Measurements from ENCODE around the gene SLC47A1.
A peak's percentile ranks its signal among the peaks of the same experiment; 100 is the strongest.
"Not testable (repeated sequence)": the region's sequence is repeated elsewhere in the genome, so short reads cannot be mapped to it uniquely, and the experiment has no call there.

Gene SLC47A1, protein sequence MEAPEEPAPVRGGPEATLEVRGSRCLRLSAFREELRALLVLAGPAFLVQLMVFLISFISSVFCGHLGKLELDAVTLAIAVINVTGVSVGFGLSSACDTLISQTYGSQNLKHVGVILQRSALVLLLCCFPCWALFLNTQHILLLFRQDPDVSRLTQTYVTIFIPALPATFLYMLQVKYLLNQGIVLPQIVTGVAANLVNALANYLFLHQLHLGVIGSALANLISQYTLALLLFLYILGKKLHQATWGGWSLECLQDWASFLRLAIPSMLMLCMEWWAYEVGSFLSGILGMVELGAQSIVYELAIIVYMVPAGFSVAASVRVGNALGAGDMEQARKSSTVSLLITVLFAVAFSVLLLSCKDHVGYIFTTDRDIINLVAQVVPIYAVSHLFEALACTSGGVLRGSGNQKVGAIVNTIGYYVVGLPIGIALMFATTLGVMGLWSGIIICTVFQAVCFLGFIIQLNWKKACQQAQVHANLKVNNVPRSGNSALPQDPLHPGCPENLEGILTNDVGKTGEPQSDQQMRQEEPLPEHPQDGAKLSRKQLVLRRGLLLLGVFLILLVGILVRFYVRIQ

DNA sequence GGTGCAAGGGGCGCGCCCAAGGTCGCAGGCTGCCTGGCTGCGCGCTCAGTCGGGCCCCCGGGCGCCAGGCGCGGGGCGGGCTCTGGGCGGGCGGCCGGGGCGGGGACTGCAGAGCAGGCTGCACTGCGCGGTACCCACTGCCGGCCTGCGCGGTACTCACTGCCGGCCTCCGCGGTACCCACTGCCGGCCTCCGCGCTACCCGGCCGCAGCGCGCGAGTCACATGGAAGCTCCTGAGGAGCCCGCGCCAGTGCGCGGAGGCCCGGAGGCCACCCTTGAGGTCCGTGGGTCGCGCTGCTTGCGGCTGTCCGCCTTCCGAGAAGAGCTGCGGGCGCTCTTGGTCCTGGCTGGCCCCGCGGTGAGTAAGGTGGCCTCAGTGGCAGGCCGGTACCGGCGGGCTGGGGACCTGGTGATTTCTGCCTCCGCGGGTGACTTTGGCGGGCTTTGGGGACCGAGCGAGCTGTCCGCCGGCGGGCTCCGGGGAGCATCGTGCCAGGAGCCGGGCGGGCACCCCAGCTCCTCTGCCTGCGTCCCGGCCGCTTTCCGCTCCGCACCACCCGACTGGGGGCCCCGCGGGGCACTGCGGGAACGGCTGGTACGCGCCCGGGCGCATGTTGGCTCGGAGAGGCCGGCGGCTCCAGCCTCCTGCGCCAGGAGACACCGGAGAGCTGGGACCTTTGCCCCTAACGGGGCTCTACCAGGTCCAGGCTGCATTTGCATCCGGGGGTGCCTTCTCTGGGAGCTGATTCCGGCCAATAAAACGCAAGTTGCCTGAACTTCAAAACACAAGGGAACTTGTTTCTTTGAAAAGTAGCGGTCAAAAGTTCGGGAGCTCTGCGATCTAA, at the start of gene SLC47A1:
TSS of gene SLC47A1 (plus strand) at position 137 of the 844 bp plus-strand sequence. CDS start at position 223, 86 bp downstream.
- DNase-seq: peak in 1 of 6 experiments; percentile 13

DNA sequence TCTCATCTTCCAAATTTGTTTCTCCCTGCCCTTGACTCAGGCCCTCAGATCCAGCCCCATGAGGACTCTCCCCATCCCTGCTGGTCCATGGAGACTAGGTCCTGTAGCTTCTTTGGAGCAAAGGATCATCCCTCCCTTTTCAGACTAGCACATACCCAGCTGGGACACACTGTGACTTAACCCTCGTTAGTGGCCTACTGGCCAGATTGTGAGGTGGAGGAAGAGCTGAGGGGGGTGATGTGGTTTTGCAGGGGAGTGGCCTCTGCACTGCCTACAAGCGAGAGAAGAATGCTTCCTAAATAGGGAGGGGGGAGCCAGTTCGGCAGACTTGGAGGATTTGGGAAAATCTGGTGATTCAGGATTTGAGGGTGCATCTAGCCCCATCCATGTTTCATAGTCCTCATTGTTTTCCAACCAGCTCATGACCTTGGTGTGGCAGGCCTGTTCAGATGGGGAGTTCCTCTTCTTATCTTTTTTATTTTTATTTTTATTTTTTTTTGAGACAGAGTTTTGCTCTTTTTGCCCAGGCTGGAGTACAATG, 47.8 kb upstream of the SLC47A1 start:
- DNase-seq: no peak

DNA sequence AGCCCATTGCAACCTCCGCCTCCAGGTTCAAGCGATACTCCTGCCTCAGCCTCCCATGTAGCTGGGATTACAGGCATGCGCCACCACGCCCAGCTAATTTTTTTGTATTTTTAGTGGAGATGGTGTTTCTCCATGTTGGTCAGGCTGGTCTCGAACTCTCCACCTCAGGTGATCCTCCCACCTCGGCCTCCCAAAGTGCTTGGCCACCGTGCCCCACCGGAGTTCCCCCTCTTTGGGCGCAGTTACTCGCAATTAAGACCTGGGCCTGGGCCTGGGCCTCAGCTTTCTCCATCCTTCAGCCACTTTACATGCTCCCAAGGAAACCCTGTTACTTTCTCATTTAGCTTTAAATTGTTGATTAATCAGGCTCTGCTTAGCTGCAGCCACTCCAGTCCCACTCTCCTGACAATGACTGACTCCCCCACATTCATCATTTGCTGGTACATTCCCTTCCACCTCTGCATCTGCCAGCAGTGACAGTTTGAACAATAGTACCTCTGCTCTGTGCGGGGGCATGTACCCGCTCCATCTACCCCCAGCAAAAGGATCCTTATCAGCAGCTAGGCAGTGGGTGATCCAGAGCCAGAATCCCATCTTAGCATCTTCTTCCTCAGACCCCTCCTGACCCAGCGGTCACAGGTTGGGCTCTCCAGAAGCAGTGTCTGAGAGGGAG, 47.2 kb upstream of the SLC47A1 start:
- DNase-seq: no peak

DNA sequence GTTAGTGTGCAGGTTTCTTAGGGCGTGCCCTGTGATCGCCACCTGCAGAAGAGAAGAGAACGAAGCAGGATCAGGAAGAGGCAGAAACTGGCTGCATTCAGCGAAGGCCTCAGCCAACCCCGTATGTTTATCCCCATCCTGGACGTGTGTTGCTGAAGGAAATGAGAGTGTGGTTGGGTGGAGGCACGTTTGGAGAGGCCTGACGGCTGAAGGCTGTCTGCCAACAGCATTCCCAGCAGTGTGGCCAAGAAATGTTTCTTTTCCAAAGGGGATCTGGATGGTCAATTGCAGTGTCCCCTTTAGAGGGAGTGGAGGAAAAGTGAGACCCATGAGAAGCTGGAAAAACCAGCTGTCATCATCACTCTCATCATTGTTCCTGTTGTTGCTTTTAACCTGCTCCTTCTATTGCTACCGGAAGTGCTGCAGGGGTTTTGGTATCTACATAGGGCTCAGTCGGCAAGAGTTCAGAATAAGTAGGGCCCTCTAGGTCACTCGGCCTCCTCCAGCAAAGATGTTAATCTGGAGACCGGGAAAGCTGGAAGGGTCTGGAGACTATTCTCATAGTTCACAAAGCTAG, 46.5 kb upstream of the SLC47A1 start:
- DNase-seq: no peak

DNA sequence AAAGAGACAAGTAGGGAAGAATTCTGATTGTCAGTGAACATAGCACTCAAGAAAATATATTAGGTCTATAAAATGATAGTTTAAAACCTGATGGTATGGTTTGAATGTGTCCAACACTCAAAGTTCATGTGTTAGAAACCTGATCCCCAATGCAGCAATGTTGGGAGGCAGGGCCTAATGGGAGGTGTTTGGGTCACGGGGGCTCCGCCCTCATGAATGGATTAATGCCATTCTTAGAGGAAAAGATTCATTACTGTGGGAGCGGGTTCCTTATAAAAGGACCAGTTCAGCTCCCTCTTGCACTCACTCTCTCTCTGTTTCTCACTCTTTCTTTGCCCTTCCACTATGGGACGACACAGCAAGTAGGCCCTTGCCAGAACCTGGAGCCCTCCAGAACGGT, 41.5 kb upstream of the SLC47A1 start:
- no peak for DNase-seq

DNA sequence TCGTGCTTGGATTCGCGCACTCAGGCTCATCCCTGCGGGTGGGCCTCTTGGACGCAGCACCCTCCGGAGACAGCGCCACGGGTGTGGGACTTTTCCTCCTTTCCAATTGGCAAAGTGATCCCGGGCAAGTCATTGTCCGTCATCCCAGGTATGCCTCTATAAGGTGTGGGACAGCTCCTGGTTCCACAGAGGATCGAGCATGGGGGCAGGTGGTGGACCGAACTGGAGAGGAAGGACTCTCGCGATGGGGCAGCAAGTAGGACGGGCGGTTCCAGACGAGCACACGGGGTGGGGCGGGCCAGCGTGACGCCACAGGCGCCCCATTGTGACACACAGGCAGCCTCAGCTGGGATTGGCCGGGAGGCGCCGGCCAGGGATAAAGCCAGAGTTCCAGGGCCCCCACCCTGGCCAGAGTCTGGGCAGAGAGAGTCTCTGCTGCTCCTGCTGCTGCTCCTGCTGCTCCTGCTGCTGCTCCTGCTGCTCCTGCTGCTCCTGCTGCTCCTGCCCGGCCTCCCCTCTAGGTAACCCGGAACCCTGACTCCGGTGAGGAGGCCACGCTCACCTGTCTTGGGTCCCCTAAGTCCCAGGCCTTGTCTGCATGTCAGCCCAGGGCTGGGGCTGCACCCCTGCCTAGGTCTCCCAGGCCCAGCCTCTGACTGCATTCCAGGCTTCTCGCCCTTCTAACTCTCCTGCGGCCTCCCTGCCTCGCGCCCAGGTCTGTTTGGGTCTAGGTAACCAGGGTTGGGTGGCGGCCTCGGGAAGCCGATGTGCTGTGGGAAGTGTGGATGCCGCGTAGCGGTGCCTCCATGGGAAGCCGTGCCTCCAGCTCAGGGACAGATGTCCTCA, 38.5 kb upstream of the SLC47A1 start:
- no peak for DNase-seq

DNA sequence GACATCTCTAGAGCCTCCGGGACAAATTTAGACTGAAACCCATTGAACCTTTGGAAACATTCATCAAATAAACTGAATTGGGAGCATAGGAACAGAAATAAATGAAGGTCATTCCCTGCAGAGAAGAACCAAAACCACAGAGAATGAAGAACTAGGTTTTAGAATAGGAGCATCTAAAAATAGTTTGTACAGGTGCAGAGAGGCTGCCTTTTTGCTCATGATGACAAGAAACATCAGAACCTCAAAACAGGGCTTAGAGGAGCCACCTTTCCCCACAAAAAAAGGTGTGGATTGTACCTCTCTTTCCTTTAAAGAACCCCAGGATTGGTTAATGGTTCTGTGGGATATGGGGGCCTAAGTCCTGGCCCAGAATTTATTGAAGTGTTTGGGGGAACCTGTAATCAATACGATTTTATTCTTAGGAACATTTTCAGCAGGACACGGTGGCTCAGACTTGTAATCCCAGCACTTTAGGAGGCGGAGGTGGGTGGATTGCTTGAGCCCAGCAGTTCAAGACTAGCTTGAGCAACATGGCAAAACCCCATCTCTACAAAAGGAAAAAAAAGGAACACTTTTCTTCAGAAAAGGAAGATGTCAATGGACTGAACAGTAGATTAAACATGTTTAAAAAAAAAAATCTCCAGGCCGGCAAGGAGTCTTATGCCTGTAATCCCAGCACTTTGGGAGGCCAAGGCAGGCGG, 37.7 kb upstream of the SLC47A1 start:
- DNase-seq: no peak

DNA sequence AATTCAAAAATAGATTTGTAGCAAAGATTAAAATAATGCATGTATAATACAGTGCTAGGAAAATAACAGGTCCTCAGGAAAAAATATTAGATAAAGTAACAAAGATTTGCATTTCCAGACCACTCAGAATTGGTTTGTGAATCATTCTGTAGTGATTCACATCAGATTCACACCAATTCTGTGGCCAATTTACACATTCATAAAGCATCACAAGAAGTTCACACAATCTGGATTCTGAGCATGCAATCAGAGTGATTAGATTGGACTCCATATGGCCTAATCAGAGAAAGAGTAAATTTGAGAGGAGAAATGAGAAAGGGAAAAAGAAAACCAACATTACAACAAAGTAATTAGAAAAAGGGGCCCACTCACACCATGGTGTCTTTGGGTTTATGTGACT, 36.0 kb upstream of the SLC47A1 start:
- no peak for DNase-seq

DNA sequence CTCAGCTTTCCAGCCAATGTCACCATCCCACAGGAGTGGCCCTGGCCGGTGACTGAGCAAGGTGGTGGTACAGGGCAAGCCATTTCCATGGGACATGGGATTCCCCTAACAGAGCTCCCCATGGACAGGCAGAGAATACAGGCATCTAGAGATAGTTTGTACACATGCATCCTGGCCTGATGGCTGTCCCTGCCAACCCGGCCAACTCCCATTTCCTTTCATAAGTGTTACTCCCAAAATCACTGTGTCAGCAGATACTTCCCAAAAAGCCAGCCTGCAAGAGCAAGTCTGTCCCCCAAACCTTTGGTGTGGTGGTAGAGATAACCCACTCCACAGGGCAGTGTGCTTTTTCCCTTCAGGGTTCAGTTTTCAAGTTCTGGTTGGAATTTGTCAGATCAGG, 32.4 kb upstream of the SLC47A1 start:
- DNase-seq: no peak

DNA sequence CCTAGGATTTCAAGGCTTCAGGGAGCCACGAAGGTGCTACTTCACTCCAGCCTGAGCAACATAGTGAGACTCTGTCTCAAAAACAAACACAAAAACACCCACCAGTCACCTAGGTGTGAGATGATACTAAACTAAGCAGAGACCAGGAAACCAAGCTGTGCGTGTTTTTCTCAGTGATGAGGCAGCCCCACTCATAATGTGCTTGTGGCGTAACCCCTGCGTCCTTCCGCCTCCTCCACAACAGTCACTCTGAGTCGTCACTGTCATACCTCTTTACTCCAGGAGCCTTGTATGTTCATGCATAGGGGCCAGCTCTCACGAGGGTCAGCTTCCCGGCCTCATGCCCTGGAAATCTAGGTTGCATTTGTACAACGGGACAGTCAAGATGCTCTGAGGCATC, 31.1 kb upstream of the SLC47A1 start:
- no peak for DNase-seq

DNA sequence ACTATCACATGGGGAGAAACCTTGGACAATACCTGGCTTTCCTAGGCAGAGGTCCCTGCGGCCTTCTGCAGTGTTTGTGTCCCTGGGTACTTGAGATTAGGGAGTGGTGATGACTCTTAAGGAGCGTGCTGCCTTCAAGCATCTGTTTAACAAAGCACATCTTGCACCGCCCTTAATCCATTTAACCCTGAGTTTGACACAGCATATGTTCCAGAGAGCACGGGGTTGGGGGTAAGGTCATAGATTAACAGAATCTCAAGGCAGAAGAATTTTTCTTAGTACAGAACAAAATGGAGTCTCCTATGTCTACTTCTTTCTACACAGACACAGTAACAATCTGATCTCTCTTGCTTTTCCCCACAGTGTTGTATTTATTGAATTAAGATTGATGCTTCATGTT, 28.1 kb upstream of the SLC47A1 start:
- not testable (repeated sequence) for DNase-seq

DNA sequence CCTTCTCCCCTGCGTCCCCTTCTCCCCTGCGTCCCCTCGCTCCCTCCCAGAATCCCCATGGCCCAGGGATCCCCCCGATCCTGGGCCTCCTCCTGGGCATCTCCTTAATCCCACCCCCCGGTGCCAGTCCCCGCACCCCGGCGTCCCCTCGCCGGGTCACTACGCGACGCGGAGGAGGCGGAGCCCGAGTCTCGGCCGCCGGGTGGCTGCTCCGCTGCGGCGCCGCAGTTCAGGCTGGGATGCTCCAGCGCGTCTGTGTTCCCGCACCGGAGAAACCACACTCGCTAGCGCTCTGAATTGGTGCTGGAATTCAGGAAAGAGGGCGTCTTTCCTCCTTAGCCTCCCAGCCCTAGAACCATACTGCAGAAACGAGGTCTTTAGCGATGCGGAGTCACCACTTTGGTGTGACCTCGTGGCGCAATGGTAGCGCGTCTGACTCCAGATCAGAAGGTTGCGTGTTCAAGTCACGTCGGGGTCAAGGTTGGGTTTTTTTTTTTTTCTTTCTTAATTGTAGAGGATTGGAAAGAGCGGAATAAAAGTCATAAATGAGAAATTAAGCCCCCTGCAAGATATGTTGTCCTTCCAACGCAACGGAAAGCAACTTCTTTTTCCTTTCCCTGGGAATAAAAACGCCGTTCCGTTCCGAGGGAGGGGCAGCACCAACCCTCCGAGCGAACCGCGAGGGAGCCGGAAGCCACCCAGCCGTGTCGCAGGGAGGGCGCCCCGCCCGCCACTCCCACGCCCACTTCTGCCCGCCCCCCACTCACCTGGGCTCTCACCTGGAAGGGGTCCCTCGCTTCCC, 25.7 kb upstream of the SLC47A1 start:
- DNase-seq: peak; percentile 80 to 94 (median 87)

DNA sequence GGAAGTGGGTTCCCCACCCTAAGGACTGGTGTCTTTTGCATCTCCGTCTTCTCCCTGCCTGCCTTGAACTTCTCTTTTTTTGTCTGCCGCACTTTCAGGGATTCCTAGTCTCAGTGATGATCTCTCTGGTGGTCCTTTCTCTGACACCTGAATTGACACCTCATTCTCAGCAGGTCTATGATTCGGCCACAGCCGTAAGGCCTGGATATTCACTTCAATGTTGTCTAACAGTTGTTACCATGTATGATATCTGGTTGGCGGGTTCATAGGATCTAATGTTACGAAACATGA, 25.1 kb upstream of the SLC47A1 start:
- no peak for DNase-seq

DNA sequence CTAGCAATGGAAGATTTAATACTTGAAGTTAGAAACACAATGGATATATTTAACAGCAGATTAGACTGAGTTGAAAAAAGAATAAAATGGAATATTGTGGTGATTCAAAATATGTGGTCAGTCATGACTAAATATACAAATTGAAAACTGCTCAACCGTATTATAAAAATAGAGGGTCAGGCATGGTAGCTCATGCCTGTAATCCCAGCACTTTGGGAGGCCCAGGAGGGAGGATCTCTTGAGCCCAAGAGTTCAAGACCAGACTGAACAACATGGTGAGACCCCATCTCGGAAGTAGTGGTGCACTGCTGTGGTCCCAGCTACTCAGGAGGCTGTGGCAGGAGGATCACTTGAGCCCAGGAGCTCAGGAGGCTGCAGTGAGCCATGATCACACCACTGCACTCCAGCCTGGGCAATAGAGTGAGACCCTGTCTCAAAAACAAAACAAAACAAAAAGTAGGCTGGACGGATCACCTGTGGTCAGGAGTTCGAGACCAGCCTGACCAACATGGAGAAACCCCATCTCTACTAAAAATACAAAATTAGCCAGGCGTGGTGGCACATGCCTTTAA, 24.3 kb upstream of the SLC47A1 start:
- DNase-seq: not testable (repeated sequence)

DNA sequence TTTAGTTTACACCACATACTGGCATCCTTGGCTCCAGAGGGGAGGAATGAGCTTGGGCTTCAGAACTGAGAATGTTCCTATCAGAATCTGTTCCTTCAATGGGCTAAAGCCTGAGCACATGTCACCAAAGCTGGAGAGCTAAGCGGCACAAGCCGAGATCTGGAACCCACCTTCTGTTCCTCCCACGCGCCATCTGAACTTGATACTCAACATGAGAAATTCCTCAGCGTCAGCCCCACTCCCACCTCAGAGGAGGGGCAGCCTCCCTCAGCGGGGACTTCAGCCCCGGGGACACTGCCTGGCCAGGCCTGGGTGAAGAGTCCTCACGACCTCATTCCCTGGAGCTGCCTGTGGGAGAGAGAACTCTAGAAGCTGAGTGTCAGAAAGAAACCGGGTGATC, 22.8 kb upstream of the SLC47A1 start:
- DNase-seq: no peak

DNA sequence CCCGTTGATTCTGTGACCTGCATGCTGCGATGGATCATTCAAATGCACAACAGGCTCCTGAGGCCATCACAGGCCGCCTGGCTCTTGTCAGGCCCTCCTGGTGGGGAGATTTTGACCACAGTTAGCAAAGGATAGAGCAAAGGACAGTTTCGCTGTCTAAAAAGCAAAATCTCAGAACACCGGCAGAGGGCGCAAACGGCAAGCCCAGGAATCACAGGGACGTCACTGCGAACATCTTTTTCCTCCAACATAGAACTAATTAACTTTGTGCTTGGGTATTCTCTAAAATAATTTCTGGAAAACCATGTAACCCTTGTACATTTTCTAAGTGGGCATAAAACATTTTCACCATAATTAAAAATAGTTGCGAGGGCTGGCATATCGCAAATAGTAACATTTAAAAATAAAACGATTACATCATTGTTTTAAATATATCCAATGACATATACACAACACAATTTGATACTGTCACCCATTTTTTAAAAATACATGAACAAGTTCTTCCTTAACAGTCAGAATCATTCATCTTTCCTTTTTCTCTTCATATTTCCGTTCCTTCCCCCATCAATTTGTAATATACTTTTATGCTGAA, 19.7 kb upstream of the SLC47A1 start:
- peak; percentile 35 to 75 (median 48) for DNase-seq

DNA sequence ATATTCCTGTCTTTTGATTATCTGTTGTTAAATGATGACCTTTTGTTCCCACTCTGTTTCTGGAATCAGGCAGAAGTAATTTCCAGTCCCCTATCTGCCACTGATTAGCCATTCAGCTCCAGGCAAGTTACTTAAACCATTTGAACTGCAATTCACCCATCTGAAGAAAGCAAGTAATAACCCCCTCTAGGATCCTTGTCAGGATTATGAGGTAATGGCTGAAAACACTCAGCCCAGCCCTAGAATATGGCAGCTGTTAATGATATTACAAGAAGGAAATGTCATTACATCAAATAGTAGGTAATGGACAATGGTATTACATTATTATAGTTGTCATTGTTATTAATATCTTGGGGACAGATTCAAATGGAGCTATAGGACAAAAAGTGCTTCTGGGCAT, 16.0 kb upstream of the SLC47A1 start:
- DNase-seq: no peak

DNA sequence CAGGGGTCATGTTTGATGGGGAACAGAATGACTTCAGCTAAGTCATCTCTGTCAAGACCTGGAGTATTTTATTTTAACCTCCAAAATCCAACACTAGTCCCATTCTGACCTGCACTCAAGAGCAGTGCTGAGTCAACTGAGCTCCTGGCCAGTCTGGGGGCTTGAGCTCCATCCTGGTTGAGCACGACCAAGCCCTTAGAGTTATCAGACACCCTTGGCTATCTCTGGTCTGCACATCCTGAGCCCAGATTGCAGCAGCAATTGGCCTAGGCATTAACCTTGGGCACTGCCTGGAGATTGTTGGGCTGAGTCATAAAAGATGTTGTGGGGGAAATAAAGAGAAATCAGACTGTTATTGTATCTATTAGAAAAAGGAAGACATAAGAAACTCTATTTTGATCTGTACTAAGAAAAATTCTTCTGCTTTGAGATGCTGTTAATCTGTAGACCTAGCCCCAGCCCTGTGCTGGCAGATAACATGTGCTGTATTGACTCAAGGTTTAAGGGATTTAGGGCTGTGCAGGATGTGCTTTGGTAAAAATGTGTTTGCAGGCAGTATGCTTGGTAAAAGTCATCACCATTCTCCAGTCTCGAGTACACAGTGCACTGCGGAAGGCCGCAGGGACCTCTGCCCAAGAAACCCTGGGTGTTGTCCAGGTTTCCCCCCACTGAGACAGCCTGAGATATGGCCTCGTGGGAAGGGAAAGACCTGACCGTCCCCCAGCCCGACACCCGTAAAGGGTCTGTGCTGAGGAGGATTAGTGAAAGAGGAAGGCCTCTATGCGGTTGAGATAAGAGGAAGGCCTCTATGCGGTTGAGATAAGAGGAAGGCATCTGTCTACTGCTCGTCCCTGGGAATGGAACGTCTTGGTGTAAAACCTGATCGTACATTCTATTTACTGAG, 14.0 kb upstream of the SLC47A1 start:
- not testable (repeated sequence) for DNase-seq
